Thyroid gland (tissue), 4 donors: ENCODE measurements around the gene PTPRG.

Source experiments
- POLR2A ChIP-seq, 2 donors: fragments of 450-650 bp; IDR thresholded peaks; one replicate each; pipeline ENCODE4 v1.6.1; 2017; ENCODE audit warnings: antibody characterized with exemption in 2 of 2, mild to moderate bottlenecking in 2 of 2, moderate library complexity in 1 of 2
- TF ChIP-seq, protein P1 (sequence below), 6 experiments: fragments of 200-600 bp in 3 of 6; fragments of 450-650 bp in 3 of 6; sonication (generic) in 3 of 6; IDR thresholded peaks; one replicate each; pipeline ENCODE4 v1.5.1; 2016 to 2019; ENCODE audit warnings: antibody characterized with exemption in 6 of 6, mild to moderate bottlenecking in 2 of 6, inconsistent platforms in 1 of 6, moderate library complexity in 1 of 6

DNA sequence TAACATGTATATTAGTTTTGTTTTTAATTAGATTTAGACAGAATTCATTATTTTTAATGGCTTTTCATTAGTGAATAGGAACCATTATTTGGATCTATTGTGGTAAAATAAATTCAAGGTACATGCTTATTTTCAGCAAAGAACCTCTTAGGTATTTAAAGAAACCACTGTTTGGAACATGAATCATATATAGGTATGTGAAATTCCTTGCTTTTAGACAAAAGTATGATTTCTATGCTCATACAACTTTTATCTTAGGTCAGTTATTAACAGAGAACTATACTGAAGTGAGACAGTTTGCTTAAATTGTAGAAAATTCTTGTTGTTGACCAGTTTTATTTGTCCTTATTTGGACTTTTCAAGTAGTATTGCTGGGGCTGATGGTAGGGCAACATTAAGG, 422.1 kb downstream of the PTPRG start:
- TF ChIP-seq, protein P1, sequence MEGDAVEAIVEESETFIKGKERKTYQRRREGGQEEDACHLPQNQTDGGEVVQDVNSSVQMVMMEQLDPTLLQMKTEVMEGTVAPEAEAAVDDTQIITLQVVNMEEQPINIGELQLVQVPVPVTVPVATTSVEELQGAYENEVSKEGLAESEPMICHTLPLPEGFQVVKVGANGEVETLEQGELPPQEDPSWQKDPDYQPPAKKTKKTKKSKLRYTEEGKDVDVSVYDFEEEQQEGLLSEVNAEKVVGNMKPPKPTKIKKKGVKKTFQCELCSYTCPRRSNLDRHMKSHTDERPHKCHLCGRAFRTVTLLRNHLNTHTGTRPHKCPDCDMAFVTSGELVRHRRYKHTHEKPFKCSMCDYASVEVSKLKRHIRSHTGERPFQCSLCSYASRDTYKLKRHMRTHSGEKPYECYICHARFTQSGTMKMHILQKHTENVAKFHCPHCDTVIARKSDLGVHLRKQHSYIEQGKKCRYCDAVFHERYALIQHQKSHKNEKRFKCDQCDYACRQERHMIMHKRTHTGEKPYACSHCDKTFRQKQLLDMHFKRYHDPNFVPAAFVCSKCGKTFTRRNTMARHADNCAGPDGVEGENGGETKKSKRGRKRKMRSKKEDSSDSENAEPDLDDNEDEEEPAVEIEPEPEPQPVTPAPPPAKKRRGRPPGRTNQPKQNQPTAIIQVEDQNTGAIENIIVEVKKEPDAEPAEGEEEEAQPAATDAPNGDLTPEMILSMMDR (IDR thresholded peaks at IDR 0.05): no peak
- TF ChIP-seq POLR2A (IDR thresholded peaks at IDR 0.05): no peak
